HG02678 (cell line): ENCODE measurements around the gene CADM2.

Experiments used
- ATAC-seq: cut with Tn5 transposase; IDR thresholded peaks from one replicate; pipeline ENCODE4 v1.9.1; 2021; ENCODE audit warnings: mild to moderate bottlenecking, moderate library complexity; ENCODE audit not compliant: unreplicated experiment

Gene CADM2

DNA sequence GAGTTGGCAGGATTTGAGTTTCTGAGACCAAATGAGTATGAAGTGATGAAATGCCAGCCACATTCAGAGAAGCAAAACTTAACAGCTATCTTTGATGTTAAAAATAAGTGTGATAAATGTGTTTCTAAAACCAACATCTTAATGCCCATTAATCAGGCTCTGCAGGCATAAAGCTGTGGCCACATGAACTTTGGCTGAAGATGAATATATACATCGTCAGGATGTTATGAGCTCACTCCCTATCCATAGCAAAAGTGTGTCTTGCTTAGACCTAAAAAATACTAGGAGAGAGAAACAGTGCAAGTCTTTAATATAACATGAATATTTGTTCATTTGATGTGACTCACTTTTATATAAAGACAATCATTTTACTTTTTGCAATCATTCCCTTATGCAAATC, 218.0 kb downstream of the CADM2 start:
- no peak for ATAC-seq

DNA sequence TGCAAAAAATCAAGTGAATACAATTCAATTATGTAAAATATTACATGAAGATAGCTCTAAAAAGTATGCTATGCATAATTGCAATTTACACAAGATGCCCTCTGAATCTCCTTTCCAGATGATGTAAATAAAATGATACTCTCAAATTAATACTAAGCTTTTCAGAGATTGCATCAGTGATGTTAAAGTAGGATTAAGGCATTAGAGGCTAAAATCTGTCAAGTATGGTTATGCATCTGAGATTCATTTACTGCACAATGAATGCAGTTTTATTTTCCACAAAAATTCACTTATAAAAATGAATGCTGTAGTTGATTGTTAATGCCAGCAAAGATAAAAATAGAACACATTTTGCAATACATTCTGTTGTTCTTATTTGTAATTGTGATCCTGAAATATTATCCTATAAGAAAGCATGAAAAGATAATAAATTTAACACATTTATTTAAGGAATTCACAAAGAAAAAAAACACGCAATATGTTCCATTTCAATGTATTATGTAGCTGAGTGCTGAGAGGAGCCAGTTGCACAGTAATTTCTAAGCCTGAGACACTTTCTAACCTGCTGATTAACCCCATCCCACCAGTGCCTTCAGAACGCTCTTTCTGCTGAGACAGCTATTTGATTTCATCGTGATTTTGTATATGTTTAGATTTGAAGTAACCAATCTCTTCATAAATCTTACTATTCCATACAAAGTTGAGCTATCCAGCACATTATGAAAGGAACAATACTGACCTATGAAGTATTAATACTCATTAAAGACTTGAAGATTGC, 224.4 kb downstream of the CADM2 start:
- no peak for ATAC-seq

GRCh38 chr3:85185495-85185894, 226.7 kb downstream of the CADM2 start:
- ATAC-seq = no peak

DNA sequence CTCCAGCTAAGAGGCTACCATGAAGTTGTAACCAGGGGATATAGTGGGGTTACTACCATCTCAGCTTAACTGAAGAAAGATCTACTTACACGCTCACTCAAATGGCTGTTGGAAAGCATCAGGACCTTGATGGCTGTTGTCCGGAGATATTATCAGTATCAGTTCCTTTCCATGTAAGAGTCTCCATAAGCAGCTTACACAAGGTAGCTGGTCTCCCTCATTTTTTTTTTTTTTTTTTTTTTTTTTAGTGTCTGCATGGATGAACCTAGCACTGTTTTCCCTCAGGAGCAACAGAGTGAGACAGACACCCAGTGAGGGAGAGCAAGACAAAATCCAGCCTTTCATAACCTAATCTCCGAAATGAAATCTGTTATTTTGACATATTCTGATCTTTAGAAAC, 230.9 kb downstream of the CADM2 start:
- no peak for ATAC-seq

GRCh38 chr3:85193565-85193964, 234.8 kb downstream of the CADM2 start:
- no peak for ATAC-seq

GRCh38 chr3:85208650-85209049, 249.9 kb downstream of the CADM2 start:
- ATAC-seq = no peak

GRCh38 chr3:85210540-85210939, 251.8 kb downstream of the CADM2 start:
- no peak for ATAC-seq

- ATAC-seq = no peak
These were observed 270.2 kb downstream of the CADM2 start for GRCh38 chr3:85228966-85229365.

GRCh38 chr3:85244091-85244490, 285.3 kb downstream of the CADM2 start:
- no peak for ATAC-seq

GRCh38 chr3:85244519-85244918, 285.7 kb downstream of the CADM2 start:
- ATAC-seq = no peak

GRCh38 chr3:85251766-85252165, 293.0 kb downstream of the CADM2 start:
- no peak for ATAC-seq

DNA sequence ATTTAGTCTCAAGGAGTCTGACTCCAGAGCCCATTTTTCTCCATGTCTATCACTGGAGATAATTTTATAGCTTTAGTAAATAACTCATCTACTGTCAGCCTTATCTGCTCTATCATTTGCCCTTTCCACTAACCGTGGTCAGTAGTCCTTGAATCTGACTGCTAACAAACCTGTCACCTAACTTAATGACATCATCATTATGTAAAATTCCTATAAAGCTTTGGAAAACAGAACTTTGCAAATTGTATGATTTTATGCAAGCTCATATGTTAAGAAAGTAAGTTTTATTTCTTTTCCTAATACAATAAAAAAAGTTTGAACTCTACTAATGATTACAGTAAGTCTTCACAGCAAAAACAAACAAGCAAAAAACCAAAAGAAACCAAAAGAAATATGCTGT, 293.9 kb downstream of the CADM2 start:
- no peak for ATAC-seq

DNA sequence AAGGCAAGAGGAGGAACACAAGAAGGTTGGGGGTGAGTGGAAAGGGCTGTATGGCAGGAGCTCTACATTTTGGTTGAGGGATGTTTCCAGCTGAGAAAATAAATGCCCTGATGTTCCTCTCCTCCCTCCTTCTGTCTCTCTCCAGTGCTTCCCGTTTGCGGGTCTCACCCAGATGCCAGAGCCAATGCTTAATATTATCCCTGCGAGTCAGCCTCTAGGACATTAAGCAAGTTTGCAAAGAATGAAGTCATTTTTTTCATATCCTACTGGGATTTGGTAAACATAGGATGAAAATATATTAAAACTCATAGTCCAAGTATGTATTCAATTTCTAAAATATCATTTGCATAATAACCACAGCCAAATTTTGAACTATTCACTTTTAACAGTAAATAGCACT, 295.9 kb downstream of the CADM2 start:
- no peak for ATAC-seq

DNA sequence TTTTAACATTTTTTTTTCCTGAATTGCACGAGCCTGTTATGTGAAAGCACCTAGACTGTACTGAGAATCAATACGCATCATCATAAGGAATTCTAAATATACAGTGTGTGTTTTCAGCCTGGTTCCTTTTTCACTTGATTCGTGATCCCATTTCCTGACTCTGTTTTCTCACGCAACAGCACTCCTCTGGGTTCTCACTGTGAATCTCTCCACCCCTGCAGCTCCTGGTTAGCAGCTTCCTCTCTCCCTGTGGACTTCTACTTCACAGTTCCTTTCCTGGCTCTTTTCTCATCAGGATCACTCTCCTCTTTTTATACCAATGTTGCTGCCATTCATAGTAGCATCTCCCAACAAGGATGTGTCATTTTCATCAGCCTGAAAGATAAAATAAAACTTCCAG, 297.2 kb downstream of the CADM2 start:
- no peak for ATAC-seq

- no peak for ATAC-seq
These were observed 299.5 kb downstream of the CADM2 start for GRCh38 chr3:85258326-85258725.

- no peak for ATAC-seq
These were observed 300.0 kb downstream of the CADM2 start for GRCh38 chr3:85258819-85259218.

DNA sequence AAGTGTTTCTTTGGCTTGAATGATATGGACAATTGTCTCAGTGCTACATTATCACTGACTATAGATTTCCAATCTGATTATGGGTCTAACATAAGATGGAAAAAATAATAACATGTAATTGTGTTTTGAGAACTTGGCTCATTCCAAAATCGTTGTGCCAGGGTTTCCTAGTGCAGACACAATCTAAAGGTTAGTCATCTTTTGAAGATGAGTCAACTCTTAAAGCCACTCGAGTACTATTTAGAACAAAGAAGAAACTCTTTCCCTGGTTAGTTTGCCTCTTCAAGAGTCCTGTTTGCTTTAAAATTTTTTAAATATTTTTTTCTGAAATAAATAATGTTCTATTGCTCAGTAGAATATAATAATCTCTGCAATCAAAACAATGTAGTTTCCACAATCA, 301.0 kb downstream of the CADM2 start:
- ATAC-seq = no peak

DNA sequence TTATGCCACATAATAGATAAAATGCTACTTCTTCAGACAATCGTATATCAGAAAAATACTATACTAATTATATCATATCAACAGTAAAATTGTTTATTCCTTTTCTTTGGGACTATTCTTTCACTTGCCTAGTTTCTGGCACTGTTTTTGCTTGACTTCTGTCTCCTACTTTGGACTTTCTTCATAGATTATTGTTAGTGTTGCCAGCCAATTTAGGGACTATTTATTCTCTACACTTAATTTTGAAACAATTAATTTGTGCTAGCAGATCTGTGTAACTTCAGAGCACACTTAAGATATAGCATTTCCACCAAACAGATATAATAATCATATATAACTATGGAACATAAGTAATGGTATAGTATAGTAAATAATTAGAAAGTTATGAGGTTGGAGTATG, 305.6 kb downstream of the CADM2 start:
- no peak for ATAC-seq

- no peak for ATAC-seq
These were observed 311.7 kb downstream of the CADM2 start for GRCh38 chr3:85270488-85270887.

DNA sequence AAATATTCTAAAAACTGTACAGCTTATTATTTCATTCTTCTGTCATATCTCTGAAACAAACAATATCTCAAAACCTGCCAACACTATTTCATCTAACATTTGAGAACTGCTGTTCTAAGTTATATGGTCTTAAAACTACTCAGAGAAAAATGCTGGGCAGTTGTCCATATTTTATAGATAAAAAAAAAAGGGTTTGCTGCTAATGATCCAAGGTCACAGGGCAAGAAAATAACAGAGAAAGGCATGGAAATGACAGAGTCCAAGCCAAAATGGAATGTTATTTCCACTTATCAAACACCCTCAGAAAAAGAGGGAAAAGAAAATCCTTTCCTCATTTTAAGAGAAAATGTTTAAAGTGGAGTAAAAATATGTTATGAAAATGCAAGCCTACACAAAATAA, 313.1 kb downstream of the CADM2 start:
- ATAC-seq = no peak

DNA sequence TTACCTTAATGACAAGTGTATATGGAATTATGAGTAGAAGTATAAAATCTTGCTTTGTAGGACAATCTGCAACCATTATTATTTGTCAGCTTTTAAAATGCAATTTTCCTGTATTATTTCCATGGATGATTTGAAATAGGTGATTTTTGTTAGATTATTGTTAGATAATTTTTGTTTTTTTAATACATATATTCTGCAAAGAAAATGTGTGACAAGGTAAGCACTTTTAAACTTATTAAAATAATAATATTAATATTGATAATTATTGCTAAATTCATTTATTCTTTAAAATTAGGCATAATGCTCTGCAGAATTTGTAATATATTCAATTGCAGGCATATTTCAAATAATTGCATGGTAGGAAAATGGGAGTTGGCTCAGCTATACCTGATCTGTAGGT, 329.5 kb downstream of the CADM2 start:
- ATAC-seq = no peak

DNA sequence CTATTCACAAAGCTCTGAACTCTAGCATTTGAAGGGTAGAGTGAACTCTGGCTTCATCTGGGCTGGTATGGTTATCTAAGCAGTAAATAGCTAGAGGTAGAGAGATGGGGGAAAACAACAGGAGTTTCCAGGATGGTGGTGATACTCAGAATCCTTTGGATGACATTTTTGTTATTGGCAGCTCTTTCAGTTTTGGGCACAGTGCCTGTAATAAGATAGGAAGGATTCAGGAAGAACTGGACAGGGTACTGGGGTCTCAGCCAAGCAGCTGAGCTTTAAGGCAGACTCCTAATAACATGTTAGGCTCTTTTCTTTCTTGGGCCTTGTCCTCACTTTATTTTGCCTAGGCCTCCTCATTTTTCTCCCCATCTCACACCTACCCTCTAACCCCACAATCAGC, 338.5 kb downstream of the CADM2 start:
- ATAC-seq = no peak

DNA sequence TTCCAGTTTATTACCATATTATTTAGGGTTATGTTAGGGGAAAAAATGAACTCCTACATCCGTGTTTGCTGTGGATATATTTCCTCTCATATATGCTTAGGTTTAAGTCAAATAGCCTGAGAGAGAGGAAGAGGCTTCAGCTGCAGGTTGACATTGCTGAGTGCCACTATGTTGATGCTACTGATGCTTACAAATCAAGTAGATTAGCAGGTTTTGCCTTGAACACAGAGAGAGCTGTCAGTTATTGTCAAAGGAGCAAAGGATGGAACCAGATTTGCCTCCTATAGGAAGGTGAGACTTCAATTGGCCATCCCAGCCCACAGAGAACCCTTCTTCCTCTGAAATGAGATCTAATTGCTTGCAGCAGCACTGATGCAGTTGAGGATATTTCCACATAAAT, 339.2 kb downstream of the CADM2 start:
- no peak for ATAC-seq
